Panc1 (cell line): Measurements from ENCODE around the gene FBXO24. TPM values are rescaled to one million over a fixed set of nuclear protein-coding genes. Genes with fewer than 3 reads are reported as not detected.
A peak's percentile ranks its signal among the peaks of the same experiment; 100 is the strongest.

Experiments
- ATAC-seq: fragments of 200-7000 bp; cut with Tn5 transposase; 2 replicates; pipeline ENCODE4 v1.9.1; 2020; ENCODE audit warnings: mild to moderate bottlenecking, moderate library complexity
- BruUV-seq: library from RNA; stranded (reverse); fragments of 400-500 nt; replicated peaks from 2 replicates; lab custom pipeline; 2021; lab: Mats Ljungman, UMichigan
- CTCF ChIA-PET: fragments of 300-600 bp; sonication (Branson Sonifier 250); formaldehyde crosslinking; loops from one replicate; lab custom pipeline; 2022; ENCODE audit warnings: antibody characterized with exemption; lab: Charles Lee
- POLR2A ChIA-PET: fragments of 300-600 bp; sonication (Branson Sonifier 250); formaldehyde crosslinking; loops from one replicate; lab custom pipeline; 2022; ENCODE audit warnings: antibody characterized with exemption; lab: Charles Lee
- DNase-seq: peaks from one replicate; pipeline ENCODE4 v3.0.0-alpha.2; 2010; ENCODE audit warnings: low read depth, low spot score
- H3K27ac ChIP-seq: 2 replicates; pipeline ENCODE4 v1.5.1; 2011; ENCODE audit warnings: mild to moderate bottlenecking, low read length, inconsistent platforms
- H3K27me3 ChIP-seq: fragments of 200-500 bp; sonication (Bioruptor generic); 2 replicates; pipeline ENCODE4 v1.6.0; 2014; ENCODE audit warnings: low read length, inconsistent platforms; ENCODE audit not compliant: control insufficient read depth, insufficient read depth
- H3K36me3 ChIP-seq: fragments of 200-500 bp; sonication (Bioruptor generic); 2 replicates; pipeline ENCODE4 v1.5.1; 2014; ENCODE audit warnings: inconsistent platforms, mild to moderate bottlenecking, low read length, moderate library complexity; ENCODE audit not compliant: control insufficient read depth, insufficient read depth
- H3K4me1 ChIP-seq: 2 replicates; pipeline ENCODE4 v1.5.1; 2011; ENCODE audit warnings: inconsistent platforms, mild to moderate bottlenecking, low read length, moderate library complexity; ENCODE audit not compliant: control insufficient read depth, insufficient read depth
- H3K4me3 ChIP-seq, 2 experiments: 2 replicates each; pipeline ENCODE4 v1.5.1; 2011 to 2012; ENCODE audit warnings: low read depth in 2 of 2, low read length in 2 of 2, mild to moderate bottlenecking in 2 of 2, inconsistent platforms in 1 of 2, moderate library complexity in 1 of 2
- H3K9me3 ChIP-seq: fragments of 200-500 bp; sonication (Bioruptor generic); 2 replicates; pipeline ENCODE4 v1.5.1; 2014; ENCODE audit warnings: low read depth, mild to moderate bottlenecking, inconsistent platforms, low read length, moderate library complexity; ENCODE audit not compliant: control insufficient read depth, insufficient read depth
- CTCF ChIP-seq: fragments of 450-650 bp; IDR thresholded peaks from 2 replicates; pipeline ENCODE4 v1.5.1; 2017; ENCODE audit warnings: mild to moderate bottlenecking
- POLR2AphosphoS5 ChIP-seq: IDR thresholded peaks from 2 replicates; pipeline ENCODE4 v1.6.1; 2012; ENCODE audit warnings: mild to moderate bottlenecking, low read depth, low read length, moderate library complexity
- REST ChIP-seq, 2 experiments: IDR thresholded peaks; 2 replicates each; pipeline ENCODE4 v1.6.1; 2011 to 2012; ENCODE audit warnings: low read depth in 2 of 2, control low read depth in 1 of 2, low read length in 1 of 2, mild to moderate bottlenecking in 1 of 2, moderate library complexity in 1 of 2; ENCODE audit not compliant: insufficient read depth in 1 of 2
- SIN3A ChIP-seq: IDR thresholded peaks from 2 replicates; pipeline ENCODE4 v1.6.1; 2012; ENCODE audit warnings: low read depth, mild to moderate bottlenecking, low read length, moderate library complexity, borderline replicate concordance; ENCODE audit not compliant: insufficient read depth
- TCF7L2 ChIP-seq: IDR thresholded peaks from 2 replicates; pipeline ENCODE4 v1.6.1; 2011; ENCODE audit warnings: mild to moderate bottlenecking, low read depth, low read length, inconsistent platforms
- in situ Hi-C: cut with HindIII; loops from 2 replicates; pipeline ENCODE4 v1.10.0; 2016; ENCODE audit warnings: low sequenced_read_pairs, low pct_unique_long_range_greater_than_20kb
- intact Hi-C: fragments of 100-400 bp; cut with micrococcal nuclease; formaldehyde crosslinking; loops from one replicate; pipeline ENCODE4 v1.10.0; 2022; ENCODE audit not compliant: unreplicated experiment
- total RNA-seq: library from RNA; stranded (reverse); gene quantifications from one replicate; pipeline ENCODE4 v1.2.1, GENCODE V29; 2021; ENCODE audit not compliant: unreplicated experiment

FBXO24 gene
- total RNA-seq, 1 experiment from 2014 or later = 0.59 TPM

GRCh38 chr7:100642534-100642907, 56.4 kb downstream of the FBXO24 start:
- no peak overlapping the region for H3K27ac ChIP-seq
- no peaks in the 10 kb centered on the region for H3K4me1 ChIP-seq
- intact Hi-C loops (no loop called here), in situ Hi-C loops (no loop called here)
- ATAC-seq = peak; percentile 66
- DNase-seq = no peak
- TF ChIP-seq CTCF (no peak), TCF7L2 (no peak), POLR2AphosphoS5 (no peak), SIN3A (no peak), REST (IDR thresholded peaks at IDR 0.05; ENCODE audit: insufficient read depth in 1 of 2, low read depth in 2 of 2, low read length in 1 of 2) (no peak)
- H3K4me3 ChIP-seq = no peak overlapping the region
- no peaks in the 10 kb centered on the region for H3K9me3 ChIP-seq
- no TSS peak for BruUV-seq
- ChIA-PET POLR2A (no interaction called here), CTCF (interaction anchor here (0.6 kb wide), 1 partner anchor 123 kb away, joined by 3 read pairs; no protein-coding TSS in a partner anchor)
- no peaks in the 10 kb centered on the region for H3K27me3 ChIP-seq
- no peaks in the 10 kb centered on the region for H3K36me3 ChIP-seq

GRCh38 chr7:100649826-100650565, 63.9 kb downstream of the FBXO24 start:
- Histone ChIP-seq H3K4me1 (no peaks in the 10 kb centered on the region), H3K4me3 (no peak overlapping the region), H3K27me3 (no peaks in the 10 kb centered on the region), H3K27ac (no peak overlapping the region), H3K36me3 (no peaks in the 10 kb centered on the region), H3K9me3 (no peaks in the 10 kb centered on the region)
- intact Hi-C loops = no loop called here
- POLR2A ChIA-PET = interaction anchor here (0.5 kb wide), 1 partner anchor 48 kb away, joined by 4 read pairs; the partner anchor contains the start of gene PCOLCE
- TF ChIP-seq TCF7L2 (no peak), CTCF (no peak), POLR2AphosphoS5 (no peak), SIN3A (no peak), REST (IDR thresholded peaks at IDR 0.05; ENCODE audit: insufficient read depth in 1 of 2, low read depth in 2 of 2, low read length in 1 of 2) (no peak)
- CTCF ChIA-PET = no interaction called here
- no TSS peak for BruUV-seq
- no peak for DNase-seq
- ATAC-seq = no peak
- in situ Hi-C loops = no loop called here
